22Rv1 (cell line): ENCODE measurements around the gene MS4A14.

Experiments used
- H3K27ac ChIP-seq: fragments of 450-650 bp; 2 replicates; pipeline ENCODE4 v1.5.1; 2017
- CTCF ChIP-seq: fragments of 450-650 bp; IDR thresholded peaks from 2 replicates; pipeline ENCODE4 v1.5.1; 2017; ENCODE audit warnings: mild to moderate bottlenecking
- ZFX ChIP-seq: fragments of 450-650 bp; IDR thresholded peaks from 2 replicates; pipeline ENCODE4 v1.6.1; 2017; ENCODE audit warnings: antibody characterized with exemption, borderline replicate concordance

The MS4A14 gene, protein sequence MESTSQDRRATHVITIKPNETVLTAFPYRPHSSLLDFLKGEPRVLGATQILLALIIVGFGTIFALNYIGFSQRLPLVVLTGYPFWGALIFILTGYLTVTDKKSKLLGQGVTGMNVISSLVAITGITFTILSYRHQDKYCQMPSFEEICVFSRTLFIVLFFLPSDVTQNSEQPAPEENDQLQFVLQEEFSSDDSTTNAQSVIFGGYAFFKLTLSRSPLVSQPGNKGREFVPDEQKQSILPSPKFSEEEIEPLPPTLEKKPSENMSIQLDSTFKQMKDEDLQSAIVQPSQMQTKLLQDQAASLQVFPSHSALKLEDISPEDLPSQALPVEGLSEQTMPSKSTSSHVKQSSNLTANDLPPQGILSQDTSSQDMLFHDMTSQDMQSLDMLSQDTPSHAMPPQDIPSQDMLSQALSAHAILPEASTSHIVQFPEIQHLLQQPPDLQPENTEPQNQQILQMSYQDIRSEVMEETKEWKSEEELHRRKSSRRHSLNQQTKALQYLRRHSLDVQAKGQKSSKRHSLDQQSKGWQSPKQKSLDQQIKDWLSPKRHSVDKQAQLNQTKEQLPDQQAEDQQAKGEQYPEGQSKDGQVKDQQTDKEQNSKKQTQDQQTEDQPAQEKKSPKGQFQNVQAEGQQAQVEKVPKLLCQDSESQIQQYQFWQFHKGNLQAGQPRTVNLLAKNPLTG

DNA sequence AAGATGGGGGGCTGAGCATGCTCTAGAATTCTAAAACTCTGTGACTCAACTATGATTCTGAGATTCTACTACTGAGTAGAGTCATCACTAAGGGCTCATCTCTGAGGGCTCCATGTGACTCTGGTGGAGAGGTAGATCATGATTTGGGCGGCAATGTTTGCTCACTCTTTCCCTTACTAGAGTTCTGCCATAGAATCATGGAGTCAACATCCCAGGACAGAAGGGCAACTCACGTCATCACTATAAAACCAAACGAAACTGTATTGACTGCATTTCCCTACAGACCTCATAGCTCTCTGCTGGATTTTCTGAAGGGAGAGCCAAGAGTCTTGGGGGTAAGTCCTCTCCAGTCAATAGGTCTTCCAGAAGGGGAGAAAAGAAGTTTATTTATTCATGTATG is at the start of gene MS4A14:
Gene MS4A14 (plus strand): TSS at position 78 of the 400 bp plus-strand sequence. CDS start 120 bp downstream, at position 198.
- no peak within 1 kb of the TSS for H3K27ac ChIP-seq
- no peak for TF ChIP-seq CTCF
- TF ChIP-seq ZFX = no peak

DNA sequence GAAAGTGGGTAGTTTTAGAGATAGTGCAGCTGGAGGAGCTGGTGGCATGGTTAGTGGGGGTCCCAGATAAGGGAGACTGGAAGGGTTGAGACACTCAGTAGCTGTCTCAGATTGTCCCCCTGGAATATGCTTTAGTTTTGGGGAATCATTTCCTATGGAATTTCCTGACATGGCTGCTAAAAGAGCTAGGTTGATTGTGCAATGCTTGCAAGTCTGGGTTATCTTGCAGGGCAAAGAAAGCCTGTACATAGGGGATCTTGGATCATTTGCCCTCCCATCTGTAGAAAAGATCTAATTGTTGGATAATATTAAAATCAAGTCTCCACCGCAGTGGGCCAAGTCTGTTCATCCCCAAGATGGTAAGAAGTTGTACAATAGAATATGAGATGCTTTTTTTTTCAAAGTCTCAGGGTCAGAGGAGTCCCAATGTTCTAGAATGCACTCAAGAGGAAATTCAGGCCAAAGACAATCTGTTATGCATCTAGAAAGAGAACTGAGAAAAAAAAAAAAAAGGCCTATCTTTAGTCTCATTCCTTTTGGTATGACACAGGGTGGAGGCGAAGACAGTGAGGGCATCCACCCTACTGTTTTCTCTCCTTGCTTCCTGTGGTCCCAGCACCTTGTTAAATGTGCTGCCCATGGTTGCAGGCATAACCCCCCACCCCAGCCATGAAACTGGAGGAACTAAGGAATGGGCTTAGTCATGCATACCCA is 49.0 kb upstream of the MS4A14 start:
- TF ChIP-seq CTCF = no peak
- no peak for TF ChIP-seq ZFX
- no peak overlapping the region for H3K27ac ChIP-seq

DNA sequence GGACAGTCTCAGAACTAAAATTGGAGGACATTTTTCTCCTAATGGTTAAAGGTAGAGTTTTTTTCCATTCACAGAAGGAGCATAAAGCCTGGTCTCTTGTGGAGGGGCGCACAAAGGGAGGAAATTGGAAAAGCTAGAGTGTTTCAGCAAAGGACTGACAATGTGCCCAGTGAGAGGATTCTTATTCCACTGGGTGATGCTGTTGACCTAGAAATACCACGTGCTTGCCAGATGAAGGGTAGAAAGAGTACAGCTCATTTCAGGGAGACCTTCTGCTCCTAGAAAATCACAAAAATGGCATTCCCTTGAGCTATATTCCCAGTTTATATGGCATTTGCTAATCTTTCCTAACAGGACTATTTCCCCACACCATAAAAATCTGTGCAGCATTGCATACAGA is 48.1 kb upstream of the MS4A14 start:
- H3K27ac ChIP-seq = no peak overlapping the region
- TF ChIP-seq ZFX (no peak), CTCF (no peak)

DNA sequence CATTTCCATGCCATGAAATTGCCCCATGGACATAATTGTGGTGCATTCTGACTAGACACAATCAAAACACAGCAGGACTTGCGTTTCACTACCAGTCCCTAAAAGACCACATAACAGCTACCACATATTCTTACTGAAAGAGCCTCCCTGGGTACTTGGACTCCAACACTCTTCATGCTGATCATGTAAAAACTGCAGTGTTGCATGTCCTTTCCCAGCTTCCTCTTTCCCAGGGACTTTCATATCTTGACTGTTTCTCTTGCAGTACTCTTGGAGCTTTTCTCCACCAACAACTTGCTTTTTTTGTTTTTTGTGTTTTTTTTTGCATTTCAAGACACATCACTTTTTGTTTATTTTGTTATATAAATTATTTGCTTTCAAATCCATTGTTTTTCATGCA is 46.3 kb upstream of the MS4A14 start:
- no peak for TF ChIP-seq CTCF
- TF ChIP-seq ZFX = no peak
- no peak overlapping the region for H3K27ac ChIP-seq

DNA sequence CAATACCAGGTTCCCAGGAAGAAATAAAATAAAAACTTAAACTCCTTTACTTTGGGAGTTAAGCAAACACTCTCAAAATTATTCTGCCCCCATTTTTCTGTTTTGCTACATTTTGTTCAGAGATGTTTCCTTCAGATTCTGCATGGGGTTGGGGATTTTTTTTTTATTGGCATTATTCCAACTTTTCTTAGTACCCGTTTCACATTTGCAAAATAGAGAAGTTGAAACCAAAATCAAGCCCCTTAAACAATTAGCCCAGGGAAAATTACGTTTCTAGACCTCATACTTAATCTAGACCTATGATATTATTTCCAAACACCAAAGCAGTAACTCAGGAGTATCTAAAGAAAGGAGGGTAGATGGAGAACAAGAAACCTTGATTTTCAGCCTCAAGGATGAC is 38.5 kb upstream of the MS4A14 start:
- no peak for TF ChIP-seq CTCF
- TF ChIP-seq ZFX = no peak
- H3K27ac ChIP-seq = no peak overlapping the region

DNA sequence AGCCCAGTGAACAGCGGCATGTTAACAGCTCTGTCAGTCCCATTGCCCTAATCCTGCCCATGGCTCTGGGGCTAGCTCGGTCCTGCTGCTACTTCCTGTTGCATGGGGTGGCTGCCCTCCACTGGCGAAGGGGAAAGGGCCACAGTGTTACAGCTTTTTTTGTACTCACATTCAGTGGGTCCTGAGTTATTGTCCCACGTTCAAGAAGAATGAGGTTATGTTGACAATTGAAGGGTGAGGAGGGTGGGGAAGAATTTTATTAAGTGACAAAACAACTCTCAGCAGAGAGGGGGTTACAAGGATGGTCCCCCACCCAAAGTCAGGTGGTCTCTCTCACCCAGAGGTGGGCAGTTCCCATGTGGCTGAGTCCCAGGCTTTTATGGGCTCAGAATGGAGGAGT is 35.6 kb upstream of the MS4A14 start:
- TF ChIP-seq ZFX (no peak), CTCF (no peak)
- no peak overlapping the region for H3K27ac ChIP-seq

DNA sequence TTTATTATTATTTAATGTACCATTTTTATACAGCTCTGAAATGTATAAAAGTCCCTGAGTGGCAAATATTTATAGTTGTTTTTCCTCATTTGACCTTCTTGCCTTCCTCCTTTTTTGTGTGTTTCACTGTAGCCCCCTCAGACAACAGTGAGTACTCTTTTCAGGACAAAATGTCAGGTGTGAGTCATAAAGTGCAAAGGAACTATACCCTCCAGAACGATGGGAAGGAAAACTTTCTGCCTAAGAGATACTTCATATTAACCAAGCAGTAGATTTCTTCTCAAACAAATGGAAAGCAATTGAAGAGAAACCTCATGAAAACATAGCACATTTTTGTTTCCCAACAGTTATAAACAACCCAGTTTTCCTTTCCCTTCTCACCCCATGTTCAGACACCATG is 34.0 kb upstream of the MS4A14 start:
- no peak for TF ChIP-seq CTCF
- no peak for TF ChIP-seq ZFX
- H3K27ac ChIP-seq = no peak overlapping the region
